Measurements from ENCODE around the gene BHMT. TPM values are rescaled to one million over a fixed set of nuclear protein-coding genes. Genes with fewer than 3 reads are reported as not detected.

The BHMT gene
- total and polyA plus RNA-seq, 2 experiments from 2014 or later, result 2.6 to 4.2 TPM

DNA sequence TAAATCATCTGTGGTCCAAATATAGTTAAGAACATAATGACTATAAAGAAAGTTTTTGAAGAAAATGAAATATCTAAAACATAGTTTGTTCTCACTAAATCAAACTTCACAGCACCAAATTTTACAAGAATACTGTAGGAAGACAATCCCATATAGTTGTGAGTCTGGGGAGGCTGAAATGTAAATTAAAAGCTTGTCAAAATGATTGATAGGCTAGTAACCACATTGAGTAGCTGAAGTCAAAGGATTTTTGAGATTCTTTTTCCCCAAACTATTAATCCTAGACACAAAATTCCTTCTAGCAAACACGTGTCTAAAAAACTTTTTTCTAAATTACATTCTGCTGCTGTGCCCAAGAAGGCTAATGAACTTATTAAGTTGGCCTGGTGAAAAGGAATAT is 13.0 kb downstream of the BHMT start (continued):
- TF ChIP-seq, protein P1, sequence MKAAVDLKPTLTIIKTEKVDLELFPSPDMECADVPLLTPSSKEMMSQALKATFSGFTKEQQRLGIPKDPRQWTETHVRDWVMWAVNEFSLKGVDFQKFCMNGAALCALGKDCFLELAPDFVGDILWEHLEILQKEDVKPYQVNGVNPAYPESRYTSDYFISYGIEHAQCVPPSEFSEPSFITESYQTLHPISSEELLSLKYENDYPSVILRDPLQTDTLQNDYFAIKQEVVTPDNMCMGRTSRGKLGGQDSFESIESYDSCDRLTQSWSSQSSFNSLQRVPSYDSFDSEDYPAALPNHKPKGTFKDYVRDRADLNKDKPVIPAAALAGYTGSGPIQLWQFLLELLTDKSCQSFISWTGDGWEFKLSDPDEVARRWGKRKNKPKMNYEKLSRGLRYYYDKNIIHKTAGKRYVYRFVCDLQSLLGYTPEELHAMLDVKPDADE (IDR thresholded peaks at IDR 0.05), result no peak
- TF ChIP-seq POLR2AphosphoS5 (IDR thresholded peaks at IDR 0.05; ENCODE audit: low read depth), result no peak
- TF ChIP-seq NANOG (IDR thresholded peaks at IDR 0.05; ENCODE audit: borderline replicate concordance), result no peak

DNA sequence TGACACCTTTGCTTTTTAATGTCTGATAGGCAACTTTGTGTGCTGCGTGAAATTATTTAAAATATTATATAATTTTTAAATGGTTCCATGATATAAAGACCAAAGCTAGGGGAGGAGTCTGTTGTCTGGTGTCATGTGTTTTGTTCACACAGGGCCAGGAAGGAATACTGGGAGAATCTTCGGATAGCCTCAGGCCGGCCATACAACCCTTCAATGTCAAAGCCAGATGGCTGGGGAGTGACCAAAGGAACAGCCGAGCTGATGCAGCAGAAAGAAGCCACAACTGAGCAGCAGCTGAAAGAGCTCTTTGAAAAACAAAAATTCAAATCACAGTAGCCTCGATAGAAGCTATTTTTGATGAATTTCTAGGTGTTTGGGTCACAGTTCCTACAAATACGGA is 19.2 kb downstream of the BHMT start:
- no peaks in the 10 kb centered on the region for H3K9me2 ChIP-seq (ENCODE audit: insufficient read depth)
- H3K4me1 ChIP-seq (ENCODE audit: insufficient read depth), result peaks cover 20% of the 10 kb centered on the region
- no peaks in the 10 kb centered on the region for H3K9me3 Mint-ChIP-seq
- H3K36me3 Mint-ChIP-seq (ENCODE audit: low read depth), result no peaks in the 10 kb centered on the region
- DNase-seq (ENCODE audit: low spot score) (peak; percentile 18), ATAC-seq (no peak; the same call in 2 of the 3 replicates)
- H3K27me3 ChIP-seq (ENCODE audit: insufficient read depth), result no peaks in the 10 kb centered on the region
- no peaks in the 10 kb centered on the region for H3F3A ChIP-seq (replicated peaks; ENCODE audit: low read depth)
- no peak overlapping the region for H3K4me3 Mint-ChIP-seq
- no peak overlapping the region for H3K4me2 ChIP-seq
- peaks cover 22% of the 10 kb centered on the region for H3K4me1 Mint-ChIP-seq
- no peak overlapping the region for H3K27ac ChIP-seq (ENCODE audit: low read depth)
- no peak overlapping the region for H3K27ac Mint-ChIP-seq
- H2AFZ ChIP-seq, result no peak overlapping the region
- H3K79me2 ChIP-seq (replicated peaks; ENCODE audit: insufficient read depth), result no peaks in the 10 kb centered on the region
- H3K4me3 ChIP-seq, result no peak overlapping the region
- no peaks in the 10 kb centered on the region for H3K36me3 ChIP-seq (ENCODE audit: insufficient read depth)
- H3K27me3 Mint-ChIP-seq (ENCODE audit: insufficient read depth, low read depth, poor library complexity), result peaks cover 2% of the 10 kb centered on the region
- H4K20me1 ChIP-seq (replicated peaks; ENCODE audit: insufficient read depth), result no peaks in the 10 kb centered on the region
- TF ChIP-seq, protein P2, sequence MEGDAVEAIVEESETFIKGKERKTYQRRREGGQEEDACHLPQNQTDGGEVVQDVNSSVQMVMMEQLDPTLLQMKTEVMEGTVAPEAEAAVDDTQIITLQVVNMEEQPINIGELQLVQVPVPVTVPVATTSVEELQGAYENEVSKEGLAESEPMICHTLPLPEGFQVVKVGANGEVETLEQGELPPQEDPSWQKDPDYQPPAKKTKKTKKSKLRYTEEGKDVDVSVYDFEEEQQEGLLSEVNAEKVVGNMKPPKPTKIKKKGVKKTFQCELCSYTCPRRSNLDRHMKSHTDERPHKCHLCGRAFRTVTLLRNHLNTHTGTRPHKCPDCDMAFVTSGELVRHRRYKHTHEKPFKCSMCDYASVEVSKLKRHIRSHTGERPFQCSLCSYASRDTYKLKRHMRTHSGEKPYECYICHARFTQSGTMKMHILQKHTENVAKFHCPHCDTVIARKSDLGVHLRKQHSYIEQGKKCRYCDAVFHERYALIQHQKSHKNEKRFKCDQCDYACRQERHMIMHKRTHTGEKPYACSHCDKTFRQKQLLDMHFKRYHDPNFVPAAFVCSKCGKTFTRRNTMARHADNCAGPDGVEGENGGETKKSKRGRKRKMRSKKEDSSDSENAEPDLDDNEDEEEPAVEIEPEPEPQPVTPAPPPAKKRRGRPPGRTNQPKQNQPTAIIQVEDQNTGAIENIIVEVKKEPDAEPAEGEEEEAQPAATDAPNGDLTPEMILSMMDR (conservative IDR thresholded peaks at IDR 0.05; ENCODE audit: low read depth in 2 of 2), result no peak
- no peak for TF ChIP-seq EZH2phosphoT487 (IDR thresholded peaks at IDR 0.05; ENCODE audit: unreplicated experiment)
- TF ChIP-seq, protein P3, sequence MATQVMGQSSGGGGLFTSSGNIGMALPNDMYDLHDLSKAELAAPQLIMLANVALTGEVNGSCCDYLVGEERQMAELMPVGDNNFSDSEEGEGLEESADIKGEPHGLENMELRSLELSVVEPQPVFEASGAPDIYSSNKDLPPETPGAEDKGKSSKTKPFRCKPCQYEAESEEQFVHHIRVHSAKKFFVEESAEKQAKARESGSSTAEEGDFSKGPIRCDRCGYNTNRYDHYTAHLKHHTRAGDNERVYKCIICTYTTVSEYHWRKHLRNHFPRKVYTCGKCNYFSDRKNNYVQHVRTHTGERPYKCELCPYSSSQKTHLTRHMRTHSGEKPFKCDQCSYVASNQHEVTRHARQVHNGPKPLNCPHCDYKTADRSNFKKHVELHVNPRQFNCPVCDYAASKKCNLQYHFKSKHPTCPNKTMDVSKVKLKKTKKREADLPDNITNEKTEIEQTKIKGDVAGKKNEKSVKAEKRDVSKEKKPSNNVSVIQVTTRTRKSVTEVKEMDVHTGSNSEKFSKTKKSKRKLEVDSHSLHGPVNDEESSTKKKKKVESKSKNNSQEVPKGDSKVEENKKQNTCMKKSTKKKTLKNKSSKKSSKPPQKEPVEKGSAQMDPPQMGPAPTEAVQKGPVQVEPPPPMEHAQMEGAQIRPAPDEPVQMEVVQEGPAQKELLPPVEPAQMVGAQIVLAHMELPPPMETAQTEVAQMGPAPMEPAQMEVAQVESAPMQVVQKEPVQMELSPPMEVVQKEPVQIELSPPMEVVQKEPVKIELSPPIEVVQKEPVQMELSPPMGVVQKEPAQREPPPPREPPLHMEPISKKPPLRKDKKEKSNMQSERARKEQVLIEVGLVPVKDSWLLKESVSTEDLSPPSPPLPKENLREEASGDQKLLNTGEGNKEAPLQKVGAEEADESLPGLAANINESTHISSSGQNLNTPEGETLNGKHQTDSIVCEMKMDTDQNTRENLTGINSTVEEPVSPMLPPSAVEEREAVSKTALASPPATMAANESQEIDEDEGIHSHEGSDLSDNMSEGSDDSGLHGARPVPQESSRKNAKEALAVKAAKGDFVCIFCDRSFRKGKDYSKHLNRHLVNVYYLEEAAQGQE (IDR thresholded peaks at IDR 0.05; ENCODE audit: unreplicated experiment), result no peak
- no peak for TF ChIP-seq ZNF331 (CRISPR knock-in tag; IDR thresholded peaks at IDR 0.05; ENCODE audit: low read depth)
- no peak for TF ChIP-seq CREB1 (CRISPR knock-in tag; IDR thresholded peaks at IDR 0.05; ENCODE audit: low read depth)
- TF ChIP-seq, protein P1 (IDR thresholded peaks at IDR 0.05), result no peak
- TF ChIP-seq EZH2 (IDR thresholded peaks at IDR 0.05; ENCODE audit: low read depth, unreplicated experiment), result no peak
- TF ChIP-seq JUNB (IDR thresholded peaks at IDR 0.05; ENCODE audit: unreplicated experiment), result no peak
- no peak for TF ChIP-seq STAT1 (IDR thresholded peaks at IDR 0.05; ENCODE audit: unreplicated experiment)
- TF ChIP-seq POLR2AphosphoS5 (IDR thresholded peaks at IDR 0.05; ENCODE audit: low read depth), result no peak
- no peak for TF ChIP-seq NANOG (IDR thresholded peaks at IDR 0.05; ENCODE audit: borderline replicate concordance)
- no peak for TF ChIP-seq ZNF114 (CRISPR knock-in tag; IDR thresholded peaks at IDR 0.05)

All from GM23338 (cell line).